Ishikawa (cell line): ENCODE measurements around the gene ATP10A.

ENCODE experiments used
- EGR1 ChIP-seq: IDR thresholded peaks from 2 replicates; pipeline ENCODE4 v1.6.1; 2012
- EP300 ChIP-seq: IDR thresholded peaks from 2 replicates; pipeline ENCODE4 v1.6.1; 2012; ENCODE audit warnings: borderline replicate concordance
- MAX ChIP-seq: IDR thresholded peaks from 2 replicates; pipeline ENCODE4 v1.6.1; 2012
- NFIC ChIP-seq: IDR thresholded peaks from 2 replicates; pipeline ENCODE4 v1.6.1; 2012
- RAD21 ChIP-seq: IDR thresholded peaks from 2 replicates; pipeline ENCODE4 v1.6.1; 2012; ENCODE audit warnings: low read depth
- REST ChIP-seq: IDR thresholded peaks from 2 replicates; pipeline ENCODE4 v1.6.1; 2012; ENCODE audit warnings: low read depth, mild to moderate bottlenecking
- TAF1 ChIP-seq: IDR thresholded peaks from 2 replicates; pipeline ENCODE4 v1.6.1; 2012; ENCODE audit warnings: low read depth, mild to moderate bottlenecking
- TCF12 ChIP-seq: IDR thresholded peaks from 2 replicates; pipeline ENCODE4 v1.6.1; 2012; ENCODE audit warnings: low read depth
- YY1 ChIP-seq: IDR thresholded peaks from 2 replicates; pipeline ENCODE4 v1.6.1; 2012; ENCODE audit warnings: low read depth
- ZBTB7A ChIP-seq: IDR thresholded peaks from 2 replicates; pipeline ENCODE4 v1.6.1; 2012; ENCODE audit warnings: low read depth

DNA sequence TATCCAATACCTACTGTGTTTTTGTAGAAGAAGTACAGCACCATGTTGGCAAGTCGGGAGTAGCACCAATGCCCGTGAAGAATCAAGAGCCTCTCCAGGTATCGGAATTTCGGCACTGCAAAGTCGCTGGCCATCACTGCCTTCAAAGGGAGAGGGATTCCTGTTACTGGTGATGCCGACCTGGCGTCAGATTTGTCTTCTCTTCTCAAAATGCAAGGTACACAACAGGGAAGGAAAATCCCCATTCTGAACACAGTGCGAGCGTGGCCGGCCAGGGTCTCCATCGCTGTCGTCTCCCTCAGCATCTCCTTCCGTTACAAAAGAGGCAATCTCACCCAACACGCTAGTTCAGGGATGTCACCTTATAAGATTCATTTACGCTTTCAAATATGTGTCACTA is 175.4 kb downstream of the ATP10A start:
- TF ChIP-seq YY1 = no peak
- no peak for TF ChIP-seq REST
- TF ChIP-seq RAD21 = no peak
- no peak for TF ChIP-seq EGR1
- no peak for TF ChIP-seq TCF12
- no peak for TF ChIP-seq MAX
- no peak for TF ChIP-seq EP300
- no peak for TF ChIP-seq ZBTB7A
- no peak for TF ChIP-seq TAF1
- no peak for TF ChIP-seq NFIC
